Stimulated activated CD8-positive, alpha-beta memory T cell treated with anti-CD3 and anti-CD28 coated beads, Interleukin-12 subunit alpha, Interleukin-12 subunit beta, amount 100 ng/mL, for 4 hours (primary cell): Measurements from ENCODE around the gene NUDT14.

Experiments used
- DNase-seq: peaks from one replicate; pipeline ENCODE4 v3.0.0-alpha.2; 2020; ENCODE audit warnings: low read depth

NUDT14 gene

DNA sequence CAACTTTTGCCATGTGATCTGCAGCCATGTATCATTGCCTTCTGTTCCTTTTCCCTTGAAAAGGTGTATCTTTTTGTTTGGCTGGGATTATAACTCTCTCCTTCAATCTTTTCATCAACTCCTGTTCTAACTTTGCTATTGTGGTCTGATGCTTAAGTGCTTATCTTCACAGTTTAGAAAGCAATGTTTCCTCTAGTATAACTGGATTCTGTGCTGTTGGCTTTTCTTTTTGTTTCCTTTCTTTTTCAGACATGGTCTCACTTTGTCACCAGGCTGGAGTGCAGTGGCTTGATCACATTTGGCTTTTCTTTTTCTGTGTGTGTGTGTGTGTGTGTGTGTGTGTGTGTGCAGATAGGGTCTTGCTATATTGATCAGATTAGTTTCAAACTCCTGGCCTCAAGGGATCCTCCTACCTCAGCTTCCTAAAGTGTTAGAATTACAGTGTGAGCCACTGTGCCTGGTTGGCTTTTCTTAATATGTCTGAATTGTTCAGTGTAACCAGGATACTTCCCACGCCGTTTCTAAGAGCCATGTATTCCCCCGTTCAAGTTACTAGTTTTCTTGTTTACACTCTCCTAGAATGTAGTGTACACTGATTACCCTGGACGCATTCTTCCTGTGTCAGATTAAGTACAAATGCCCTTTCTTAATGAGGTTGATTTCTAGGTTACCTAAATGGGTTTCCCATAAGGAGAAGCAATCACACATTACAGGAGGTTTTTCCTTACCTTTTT is 48.0 kb downstream of the NUDT14 start:
- no peak for DNase-seq

DNA sequence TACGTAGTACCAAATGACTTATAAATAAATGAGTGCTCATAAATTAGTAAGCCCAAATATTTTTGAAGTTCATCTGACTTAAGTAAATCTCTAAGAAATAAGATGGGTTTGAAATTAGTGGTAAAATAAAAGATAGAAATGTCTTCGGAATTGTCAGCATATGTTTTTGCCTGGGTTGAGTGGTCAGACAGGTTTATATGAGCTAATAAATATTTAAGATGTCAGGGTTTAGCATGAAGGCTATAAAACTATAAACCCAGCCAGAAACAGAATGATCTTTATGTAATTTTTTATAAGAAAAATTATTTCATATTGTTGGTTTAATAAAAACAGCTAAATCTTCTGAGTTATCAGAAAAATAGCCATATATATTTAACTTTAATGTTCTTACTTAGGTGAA is 49.9 kb downstream of the NUDT14 start:
- no peak for DNase-seq

DNA sequence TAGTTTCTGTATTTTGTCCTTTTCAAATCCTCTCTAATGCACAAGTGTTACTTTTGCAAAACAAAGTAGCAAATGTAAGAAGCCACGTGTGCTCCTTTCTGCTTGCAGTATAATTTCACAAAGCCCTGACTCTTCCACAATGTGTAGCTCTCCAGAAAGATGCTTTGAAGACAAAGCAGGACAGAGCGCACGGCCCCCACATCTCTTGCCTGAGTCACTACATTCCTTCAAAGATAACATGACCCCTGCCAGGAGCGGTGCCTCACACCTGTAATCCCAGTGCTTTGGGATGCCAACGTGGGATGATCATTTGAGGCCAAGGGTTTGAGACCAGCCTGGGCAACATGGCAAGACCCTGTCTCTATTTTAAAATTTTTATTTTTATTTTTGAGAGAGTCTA is 53.1 kb downstream of the NUDT14 start:
- no peak for DNase-seq

DNA sequence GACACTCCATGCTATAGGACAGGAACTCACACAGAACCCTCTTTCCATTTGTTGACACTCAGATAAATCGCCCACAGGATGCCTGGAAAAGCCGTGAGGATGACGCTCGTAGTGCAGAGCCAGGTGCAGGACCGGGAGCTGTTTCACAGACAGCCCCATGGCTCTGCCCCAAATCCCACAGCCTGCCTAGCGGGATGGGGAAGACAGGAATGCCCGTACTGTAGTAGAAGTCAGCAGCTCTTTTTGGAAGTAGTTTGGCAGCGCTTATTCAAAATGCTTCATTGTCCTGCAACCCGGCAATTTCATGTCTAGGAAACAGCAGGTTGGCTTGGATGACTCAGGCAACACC is 54.2 kb downstream of the NUDT14 start:
- no peak for DNase-seq

- DNase-seq: no peak
Observed at GRCh38 chr14:105126126-105126980, 54.8 kb downstream of the NUDT14 start.

GRCh38 chr14:105124823-105125222 is 56.3 kb downstream of the NUDT14 start:
- no peak for DNase-seq

GRCh38 chr14:105123981-105124765 is 56.9 kb downstream of the NUDT14 start:
- no peak for DNase-seq

GRCh38 chr14:105123064-105123665 is 57.9 kb downstream of the NUDT14 start:
- no peak for DNase-seq
